Activated CD4-positive, alpha-beta T cell treated with anti-CD3 and anti-CD28 coated beads for 36 hours (primary cell): ENCODE data around the gene ZNF398. TPM values are rescaled to one million over a fixed set of nuclear protein-coding genes. Genes with fewer than 3 reads are reported as not detected.

ENCODE experiments used
- ATAC-seq: fragments of 200-7000 bp; cut with Tn5 transposase; one replicate; pipeline ENCODE4 v1.10.0; 2021; ENCODE audit warnings: mild to moderate bottlenecking, moderate library complexity
- CTCF ChIA-PET: fragments of 350-600 bp; sonication (Branson Sonifier 250); formaldehyde crosslinking; loops from one replicate; lab custom pipeline; 2021; ENCODE audit warnings: antibody characterized with exemption; lab: Charles Lee
- POLR2A ChIA-PET: fragments of 350-600 bp; sonication (Branson Sonifier 250); formaldehyde crosslinking; loops from one replicate; lab custom pipeline; 2021; ENCODE audit warnings: antibody characterized with exemption, inconsistent platforms; lab: Charles Lee
- DNase-seq: peaks from one replicate; pipeline ENCODE4 v3.0.0-alpha.2; 2020
- H3K27ac Mint-ChIP-seq: one replicate; pipeline ENCODE4 v1.8.0; 2021; ENCODE audit warnings: mixed read lengths
- H3K27me3 Mint-ChIP-seq: one replicate; pipeline ENCODE4 v1.8.0; 2021; ENCODE audit warnings: mixed read lengths
- H3K36me3 Mint-ChIP-seq: one replicate; pipeline ENCODE4 v1.8.0; 2021; ENCODE audit warnings: low read depth, mixed read lengths
- H3K4me1 Mint-ChIP-seq: one replicate; pipeline ENCODE4 v1.8.0; 2021; ENCODE audit warnings: mixed read lengths
- H3K4me3 Mint-ChIP-seq: one replicate; pipeline ENCODE4 v1.8.0; 2021; ENCODE audit warnings: mild to moderate bottlenecking, moderate library complexity, mixed read lengths
- H3K9me3 Mint-ChIP-seq: one replicate; pipeline ENCODE4 v1.8.0; 2021; ENCODE audit warnings: low read depth, mixed read lengths
- intact Hi-C, 2 experiments: fragments of 100-400 bp; cut with DNase I in 1 of 2; cut with micrococcal nuclease in 1 of 2; formaldehyde crosslinking; loops; one replicate each; pipeline versions ENCODE4 v1.14.2 to v1.15.1; 2022 to 2024; cut with DNase I, micrococcal nuclease
- total RNA-seq, 2 experiments: library from RNA; stranded (reverse); gene quantifications; one replicate each; pipeline ENCODE4 v1.2.3, GENCODE V29; 2021

ZNF398 gene, protein sequence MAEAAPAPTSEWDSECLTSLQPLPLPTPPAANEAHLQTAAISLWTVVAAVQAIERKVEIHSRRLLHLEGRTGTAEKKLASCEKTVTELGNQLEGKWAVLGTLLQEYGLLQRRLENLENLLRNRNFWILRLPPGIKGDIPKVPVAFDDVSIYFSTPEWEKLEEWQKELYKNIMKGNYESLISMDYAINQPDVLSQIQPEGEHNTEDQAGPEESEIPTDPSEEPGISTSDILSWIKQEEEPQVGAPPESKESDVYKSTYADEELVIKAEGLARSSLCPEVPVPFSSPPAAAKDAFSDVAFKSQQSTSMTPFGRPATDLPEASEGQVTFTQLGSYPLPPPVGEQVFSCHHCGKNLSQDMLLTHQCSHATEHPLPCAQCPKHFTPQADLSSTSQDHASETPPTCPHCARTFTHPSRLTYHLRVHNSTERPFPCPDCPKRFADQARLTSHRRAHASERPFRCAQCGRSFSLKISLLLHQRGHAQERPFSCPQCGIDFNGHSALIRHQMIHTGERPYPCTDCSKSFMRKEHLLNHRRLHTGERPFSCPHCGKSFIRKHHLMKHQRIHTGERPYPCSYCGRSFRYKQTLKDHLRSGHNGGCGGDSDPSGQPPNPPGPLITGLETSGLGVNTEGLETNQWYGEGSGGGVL
- 10 to 100 TPM in 1 of 2 experiments, 1 to 10 TPM in 1; 9.6 to 10.5 TPM for total RNA-seq

- intact Hi-C loops, result loop anchor here (1.0 to 5.0 kb wide), 16 partner anchors 21 to 475 kb away; partner anchors contain the start of genes PDIA4 (in 2 of the 2), ZNF425 (in 2 of the 2), ZNF783 (in 2 of the 2) and ZNF786 (in 2 of the 2)
- DNase-seq (peak; percentile 87), ATAC-seq (peak; percentile 71)
- ChIA-PET CTCF (interaction anchor here (0.6 to 3.2 kb wide), 19 partner anchors 9 to 479 kb away, joined by 3 to 31 read pairs (median 4); partner anchors contain the start of genes ZNF282, ZNF425, ZNF777 and ZNF783), POLR2A (interaction anchor here (0.6 to 2.1 kb wide), 5 partner anchors 20 to 60 kb away, joined by 3 to 11 read pairs (median 6); partner anchors contain the start of genes ZNF282 and ZNF425)
- no peaks in the 10 kb centered on the region for H3K27me3 Mint-ChIP-seq
- H3K36me3 Mint-ChIP-seq, result peaks cover 18% of the 10 kb centered on the region
- peak within 1 kb of the TSS; percentile 99 for H3K27ac Mint-ChIP-seq
- H3K9me3 Mint-ChIP-seq, result no peaks in the 10 kb centered on the region
- peak within 1 kb of the TSS; percentile 98 for H3K4me3 Mint-ChIP-seq
- H3K4me1 Mint-ChIP-seq, result peaks cover 34% of the 10 kb centered on the region
Observed at GRCh38 chr7:149147072-149147751, at the start of gene ZNF398. ZNF398 (plus strand) TSS chr7:149147453; CDS start chr7:149147743, 290 bp downstream.

DNA sequence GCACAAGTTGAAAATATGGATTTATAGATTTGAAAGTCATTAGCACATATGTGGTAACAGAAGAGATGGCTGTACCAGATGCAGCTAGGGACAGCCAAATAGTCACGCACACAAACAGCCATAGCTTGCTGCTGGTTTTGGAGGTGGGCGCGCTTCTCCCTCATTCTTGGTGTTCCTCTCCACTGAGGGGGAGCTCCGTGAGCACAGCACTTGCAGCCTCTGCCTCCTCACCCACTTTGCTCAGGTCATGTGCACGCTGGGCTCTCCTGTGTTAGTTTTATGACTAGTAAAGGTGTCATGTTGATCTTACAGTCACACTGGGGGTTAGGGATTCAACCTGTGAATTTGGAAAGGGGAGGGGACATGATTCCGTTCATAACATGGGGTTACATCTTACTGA is 48.2 kb upstream of the ZNF398 start:
- Mint-ChIP-seq H3K36me3 (no peaks in the 10 kb centered on the region), H3K9me3 (no peaks in the 10 kb centered on the region), H3K4me3 (no peak overlapping the region), H3K4me1 (peaks cover 5% of the 10 kb centered on the region), H3K27me3 (no peaks in the 10 kb centered on the region), H3K27ac (no peak overlapping the region)
- no peak for ATAC-seq
- ChIA-PET CTCF (interaction anchor here (0.7 kb wide), 1 partner anchor 16 kb away, joined by 3 read pairs; no protein-coding TSS in a partner anchor), POLR2A (no interaction called here)
- intact Hi-C loops, result no loop called here
- DNase-seq, result no peak

DNA sequence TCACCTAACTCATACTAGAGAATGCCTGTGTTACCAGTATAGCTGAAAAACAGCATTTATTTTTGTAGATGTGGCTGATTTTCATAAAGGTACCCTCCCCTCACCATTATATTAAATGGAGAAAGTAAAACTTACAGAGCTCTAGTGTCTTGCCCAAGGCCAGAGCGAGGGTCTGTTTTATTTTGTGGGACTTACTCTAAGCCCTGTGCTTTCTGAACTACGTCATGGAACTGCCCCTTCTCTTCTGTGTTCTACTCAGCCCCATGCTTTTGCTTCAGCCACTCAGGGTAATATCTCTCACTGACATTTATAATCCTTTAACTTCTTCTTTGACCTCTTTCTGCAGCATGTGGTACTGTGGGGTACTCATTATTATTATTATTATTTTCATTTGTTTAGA is 46.4 kb upstream of the ZNF398 start:
- Mint-ChIP-seq H3K27ac (no peak overlapping the region), H3K27me3 (no peaks in the 10 kb centered on the region), H3K36me3 (no peaks in the 10 kb centered on the region), H3K4me3 (no peak overlapping the region), H3K4me1 (peaks cover 5% of the 10 kb centered on the region), H3K9me3 (no peaks in the 10 kb centered on the region)
- ChIA-PET CTCF (interaction anchor here (1.0 kb wide), 1 partner anchor 94 kb away, joined by 4 read pairs; the partner anchor contains the start of gene ZNF282), POLR2A (no interaction called here)
- ATAC-seq (no peak), DNase-seq (no peak)
- intact Hi-C loops, result no loop called here

DNA sequence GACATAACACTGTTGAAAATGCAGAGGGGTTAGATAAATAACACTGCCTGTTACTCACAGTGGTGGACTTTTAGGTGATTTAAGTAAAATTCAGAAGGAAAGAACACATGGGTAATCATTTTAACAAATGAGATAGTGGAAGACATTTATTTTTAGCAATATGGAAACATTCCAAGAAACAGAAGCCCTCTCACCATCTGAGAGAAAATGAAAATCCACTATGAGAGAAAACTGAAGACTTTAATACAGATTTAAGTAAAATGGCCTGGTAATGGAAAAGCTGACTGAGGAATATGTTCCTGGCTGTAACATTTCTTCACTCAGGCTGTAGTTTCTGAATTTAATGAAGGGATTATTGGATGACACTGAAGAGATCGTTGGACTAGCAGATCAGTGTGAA is 44.6 kb upstream of the ZNF398 start:
- no peak overlapping the region for H3K27ac Mint-ChIP-seq
- H3K9me3 Mint-ChIP-seq, result no peaks in the 10 kb centered on the region
- H3K4me1 Mint-ChIP-seq, result peaks cover 5% of the 10 kb centered on the region
- DNase-seq, result no peak
- CTCF ChIA-PET, result no interaction called here
- no peak overlapping the region for H3K4me3 Mint-ChIP-seq
- POLR2A ChIA-PET, result no interaction called here
- intact Hi-C loops, result no loop called here
- ATAC-seq, result no peak
- H3K36me3 Mint-ChIP-seq, result no peaks in the 10 kb centered on the region
- no peaks in the 10 kb centered on the region for H3K27me3 Mint-ChIP-seq

GRCh38 chr7:149103424-149103823 is 43.8 kb upstream of the ZNF398 start:
- Mint-ChIP-seq H3K27ac (no peak overlapping the region), H3K27me3 (no peaks in the 10 kb centered on the region), H3K36me3 (no peaks in the 10 kb centered on the region), H3K4me1 (peaks cover 5% of the 10 kb centered on the region), H3K4me3 (no peak overlapping the region), H3K9me3 (no peaks in the 10 kb centered on the region)
- ATAC-seq (no peak), DNase-seq (no peak)
- intact Hi-C loops, result no loop called here
- POLR2A ChIA-PET, result no interaction called here
- CTCF ChIA-PET, result interaction anchor here (0.6 kb wide), 2 partner anchors 43 to 105 kb away, joined by 3 to 4 read pairs; no protein-coding TSS in a partner anchor

GRCh38 chr7:149104214-149104613 is 43.0 kb upstream of the ZNF398 start:
- POLR2A ChIA-PET, result no interaction called here

GRCh38 chr7:149104749-149105148 is 42.5 kb upstream of the ZNF398 start:
- ChIA-PET CTCF (no interaction called here), POLR2A (no interaction called here)
- H3K27me3 Mint-ChIP-seq, result no peaks in the 10 kb centered on the region
- no peak overlapping the region for H3K4me3 Mint-ChIP-seq
- intact Hi-C loops, result no loop called here
- no peak for DNase-seq
- no peaks in the 10 kb centered on the region for H3K9me3 Mint-ChIP-seq
- H3K4me1 Mint-ChIP-seq, result peaks cover 5% of the 10 kb centered on the region
- no peaks in the 10 kb centered on the region for H3K36me3 Mint-ChIP-seq
- ATAC-seq, result no peak
- H3K27ac Mint-ChIP-seq, result no peak overlapping the region

More at GRCh38 chr7:149104214-149104613, 43.0 kb upstream of the ZNF398 start:
- Mint-ChIP-seq H3K27ac (no peak overlapping the region), H3K4me1 (peaks cover 5% of the 10 kb centered on the region), H3K27me3 (no peaks in the 10 kb centered on the region), H3K36me3 (no peaks in the 10 kb centered on the region), H3K9me3 (no peaks in the 10 kb centered on the region), H3K4me3 (no peak overlapping the region)
- CTCF ChIA-PET, result no interaction called here
- DNase-seq (no peak), ATAC-seq (no peak)
- intact Hi-C loops, result no loop called here

DNA sequence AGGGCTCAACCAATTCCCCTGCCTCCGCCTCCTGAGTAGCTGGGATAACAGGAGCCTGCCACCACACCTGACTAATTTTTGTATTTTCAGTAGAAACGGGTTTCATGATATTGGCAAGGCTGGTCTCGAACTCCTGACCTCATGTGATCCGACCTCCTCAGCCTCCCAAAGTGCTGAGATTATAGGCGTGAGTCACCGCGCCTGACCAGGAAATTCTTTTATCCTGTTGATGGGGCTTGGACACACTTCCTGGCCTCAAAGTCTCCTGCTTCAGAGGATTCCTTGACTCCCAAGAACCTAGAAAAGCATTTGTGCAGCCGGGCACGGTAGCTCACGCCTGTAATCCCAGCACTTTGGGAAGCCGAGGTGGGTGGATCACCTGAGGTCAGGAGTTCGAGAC is 37.3 kb upstream of the ZNF398 start:
- no peaks in the 10 kb centered on the region for H3K4me1 Mint-ChIP-seq
- POLR2A ChIA-PET, result no interaction called here
- CTCF ChIA-PET, result interaction anchor here (0.6 kb wide), 1 partner anchor 383 kb away, joined by 3 read pairs; no protein-coding TSS in a partner anchor
- no peaks in the 10 kb centered on the region for H3K9me3 Mint-ChIP-seq
- H3K27me3 Mint-ChIP-seq, result no peaks in the 10 kb centered on the region
- H3K4me3 Mint-ChIP-seq, result no peak overlapping the region
- DNase-seq (no peak), ATAC-seq (no peak)
- H3K36me3 Mint-ChIP-seq, result no peaks in the 10 kb centered on the region
- no peak overlapping the region for H3K27ac Mint-ChIP-seq
- intact Hi-C loops, result no loop called here

- intact Hi-C loops, result loop anchor here (5.0 kb wide), 3 partner anchors 137 to 1932 kb away; partner anchors contain the start of genes CDK5 (in 1 of the 2), CUL1 (in 1 of the 2), SLC4A2 (in 1 of the 2) and ZNF783 (in 1 of the 2)
- DNase-seq (no peak), ATAC-seq (no peak)
- Mint-ChIP-seq H3K27ac (peak overlapping the region; percentile 99), H3K36me3 (peaks cover 33% of the 10 kb centered on the region), H3K4me1 (peaks cover 21% of the 10 kb centered on the region), H3K4me3 (peak overlapping the region; percentile 83), H3K27me3 (no peaks in the 10 kb centered on the region), H3K9me3 (no peaks in the 10 kb centered on the region)
- ChIA-PET CTCF (interaction anchor here (0.5 to 5.2 kb wide), 10 partner anchors 17 to 455 kb away, joined by 3 to 31 read pairs (median 4); partner anchors contain the start of genes ZNF282 and ZNF398), POLR2A (interaction anchor here (0.5 to 1.3 kb wide), 3 partner anchors 22 to 165 kb away, joined by 3 to 7 read pairs (median 3); partner anchors contain the start of genes ZNF282 and ZNF398)
Observed at GRCh38 chr7:149125189-149125862, 21.9 kb upstream of the ZNF398 start.
